K562 (cell line): Measurements from ENCODE around the gene SLC2A9. TPM values are rescaled to one million over a fixed set of nuclear protein-coding genes. Genes with fewer than 3 reads are reported as not detected.

Source experiments
- ATAC-seq: fragments of 200-7000 bp; cut with Tn5 transposase; 3 replicates; pipeline ENCODE4 v1.9.1; 2020; ENCODE audit warnings: moderate library complexity
- BruUV-seq: library from RNA; stranded (reverse); fragments of 400-500 nt; replicated peaks from 2 replicates; lab custom pipeline; 2021; lab: Mats Ljungman, UMichigan
- CTCF ChIA-PET: fragments of 300-600 bp; formaldehyde crosslinking; extraction: SDS; loops from one replicate; lab custom pipeline; 2021; ENCODE audit warnings: low intra/inter-chr PET ratio; lab: Yijun Ruan, JAX
- POLR2A ChIA-PET: fragments of 300-600, 350-650 bp; sonication (Branson Sonifier 250); formaldehyde crosslinking; extraction: SDS; loops from one replicate; lab custom pipeline; 2021; ENCODE audit warnings: antibody characterized with exemption, inconsistent platforms; lab: Yijun Ruan, JAX
- DNase-seq, 4 experiments: peaks; one replicate each; pipeline versions ENCODE4 v3.0.0 to v3.0.0-alpha.2; 2011 to 2018; ENCODE audit warnings: low spot score in 3 of 4, mixed read lengths in 3 of 4; ENCODE audit errors: extremely low read depth in 1 of 4
- FAIRE-seq: peaks from 2 replicates; lab custom pipeline; 2011; peaks lifted over from hg19 to GRCh38; lab: Jason Lieb, UNC
- H2AFZ ChIP-seq: 2 replicates; pipeline ENCODE4 v1.6.0; 2011; ENCODE audit warnings: low read depth, low read length, control low read depth, inconsistent platforms
- H3K27ac ChIP-seq: fragments of 200-600 bp; 3 replicates; pipeline ENCODE4 v1.8.0; 2011; ENCODE audit warnings: low read depth, mild to moderate bottlenecking, control low read depth, inconsistent platforms, low read length, moderate library complexity, mixed read lengths; ENCODE audit errors: extremely low read depth
- H3K27me3 ChIP-seq, 2 experiments: fragments of 300-600 bp in 1 of 2; 2 replicates in 1 of 2; 3 replicates in 1 of 2; pipeline versions ENCODE4 v1.6.0 to v1.8.0; 2011; ENCODE audit warnings: inconsistent platforms in 2 of 2, low read length in 2 of 2, mild to moderate bottlenecking in 1 of 2, mixed read lengths in 1 of 2, moderate library complexity in 1 of 2; ENCODE audit not compliant: control insufficient read depth in 2 of 2, insufficient read depth in 2 of 2
- H3K36me3 ChIP-seq: fragments of 300-600 bp; 3 replicates; pipeline ENCODE4 v1.8.0; 2011; ENCODE audit warnings: mild to moderate bottlenecking, low read length, inconsistent platforms; ENCODE audit not compliant: control insufficient read depth, insufficient read depth
- H3K4me1 ChIP-seq, 2 experiments: fragments of 200-600 bp in 1 of 2; replicated peaks in 1 of 2; 2 replicates in 1 of 2; 3 replicates in 1 of 2; pipeline versions ENCODE4 v1.5.1 to v1.8.0; 2011; ENCODE audit warnings: inconsistent platforms in 2 of 2, low read length in 2 of 2, mild to moderate bottlenecking in 1 of 2, mixed read lengths in 1 of 2, moderate library complexity in 1 of 2; ENCODE audit not compliant: control insufficient read depth in 2 of 2, insufficient read depth in 2 of 2
- H3K4me2 ChIP-seq: 2 replicates; pipeline ENCODE4 v1.6.1; 2011; ENCODE audit warnings: low read length, control low read depth, inconsistent platforms, mixed read lengths; ENCODE audit not compliant: insufficient read depth
- H3K4me3 ChIP-seq: fragments of 200-600 bp; sonication (generic), shearing (Covaris generic); 2 replicates; pipeline ENCODE4 v1.5.1; 2016; ENCODE audit warnings: control low read depth, inconsistent platforms
- H3K79me2 ChIP-seq: fragments of 200-600 bp; 3 replicates; pipeline ENCODE4 v1.8.0; 2011; ENCODE audit warnings: low read length, inconsistent platforms; ENCODE audit not compliant: control insufficient read depth, insufficient read depth
- H3K9ac ChIP-seq, 2 experiments: 2 replicates each; pipeline versions ENCODE4 v1.6.0 to v1.6.1; 2011; ENCODE audit warnings: low read depth in 2 of 2, low read length in 2 of 2, control low read depth in 1 of 2, inconsistent platforms in 1 of 2, mild to moderate bottlenecking in 1 of 2, mixed read lengths in 1 of 2; ENCODE audit not compliant: insufficient read depth in 1 of 2
- H3K9me1 ChIP-seq: one replicate; pipeline ENCODE4 v1.6.0; 2011; ENCODE audit warnings: inconsistent platforms, mild to moderate bottlenecking, low read length, moderate library complexity; ENCODE audit not compliant: control insufficient read depth, insufficient read depth
- H3K9me3 ChIP-seq: replicated peaks from 2 replicates; pipeline ENCODE4 v1.5.1; 2011; ENCODE audit warnings: low read depth, low read length, inconsistent platforms; ENCODE audit not compliant: control insufficient read depth, insufficient read depth
- H4K20me1 ChIP-seq: replicated peaks from 2 replicates; pipeline ENCODE4 v1.6.1; 2011; ENCODE audit warnings: low read length, inconsistent platforms, mixed read lengths; ENCODE audit not compliant: control insufficient read depth, insufficient read depth
- DEAF1 ChIP-seq: fragments of 450-650 bp; formaldehyde crosslinking; IDR thresholded peaks from 2 replicates; pipeline ENCODE4 v1.4.0; 2020; ENCODE audit warnings: mild to moderate bottlenecking, moderate library complexity
- FOXJ3 ChIP-seq: sonication (generic); formaldehyde crosslinking; IDR thresholded peaks from 2 replicates; pipeline ENCODE4 v1.4.0; 2020; ENCODE audit warnings: mild to moderate bottlenecking, missing genetic modification reagents
- HOMEZ ChIP-seq: fragments of 250-450 bp; sonication (Bioruptor Pico); IDR thresholded peaks from 2 replicates; pipeline ENCODE4 v1.4.0; 2020; ENCODE audit warnings: mild to moderate bottlenecking, moderate library complexity
- MBD1 ChIP-seq: fragments of 250-450 bp; sonication (Bioruptor Pico); IDR thresholded peaks from 2 replicates; pipeline ENCODE4 v1.8.0; 2022; ENCODE audit warnings: inconsistent platforms
- MITF ChIP-seq: IDR thresholded peaks from 2 replicates; pipeline ENCODE4 v1.6.1; 2014; ENCODE audit warnings: antibody characterized with exemption
- TRIM28 ChIP-seq: fragments of 450-650 bp; IDR thresholded peaks from 2 replicates; pipeline ENCODE4 v1.6.1; 2017
- XRCC4 ChIP-seq: IDR thresholded peaks from one replicate; pipeline ENCODE4 v1.6.1; 2011; ENCODE audit not compliant: insufficient read depth, insufficient read length; ENCODE audit errors: extremely low read depth
- ZBTB33 ChIP-seq: sonication (generic); formaldehyde crosslinking; IDR thresholded peaks from 2 replicates; pipeline ENCODE4 v1.8.1; 2023; ENCODE audit warnings: mild to moderate bottlenecking, missing genetic modification reagents
- ZFPM2 ChIP-seq: fragments of 250-450 bp; sonication (Bioruptor Pico); IDR thresholded peaks from 2 replicates; pipeline ENCODE4 v1.5.1; 2022; ENCODE audit warnings: mild to moderate bottlenecking
- ZNF274 ChIP-seq: IDR thresholded peaks from 2 replicates; pipeline ENCODE4 v1.6.1; 2011; ENCODE audit warnings: low read depth, mild to moderate bottlenecking, low read length, moderate library complexity, borderline replicate concordance
- ZNF280B ChIP-seq: fragments of 250-450 bp; sonication (Bioruptor Pico); IDR thresholded peaks from 2 replicates; pipeline ENCODE4 v1.5.1; 2021; ENCODE audit warnings: mild to moderate bottlenecking
- ZNF354B ChIP-seq: fragments of 250-450 bp; sonication (Bioruptor Pico); IDR thresholded peaks from 2 replicates; pipeline ENCODE4 v1.4.0; 2020
- WGBS: fragments of 100-300 bp; shearing (Covaris generic); methylation state at CpG from one replicate; pipeline ENCODE4 v1.1.6; 2016; ENCODE audit warnings: low coverage, mixed read lengths; ENCODE audit not compliant: insufficient coverage; ENCODE audit errors: missing lambda C conversion rate; 5-methylcytosine and 5-hydroxymethylcytosine counted together
- in situ Hi-C: fragments of 300-500 bp; cut with MboI; formaldehyde crosslinking; loops from 4 replicates; pipeline ENCODE4 v1.15.0; 2018; ENCODE audit warnings: inconsistent platforms, mixed read lengths
- intact Hi-C: fragments of 100-400 bp; cut with micrococcal nuclease; formaldehyde crosslinking; loops from 2 replicates; pipeline ENCODE4 v1.14.2; 2022
- polyA plus RNA-seq, 8 experiments: library from polyadenylated mRNA; depleted of rRNA in 4 of 8; stranded (reverse) in 5 of 8; unstranded in 3 of 8; fragments of >200 nt; fragmentation: Nextera tagmentation in 2 of 8; fragmentation: Illumina TruSeq in 1 of 8; extraction: Ambion mirVana in 2 of 8; extraction: Trizol in 1 of 8; gene quantifications; 2 replicates each; pipeline versions ENCODE4 v1.2.1 to v1.2.3, GENCODE V29; 2011 to 2014; ENCODE audit warnings: inconsistent platforms in 1 of 8, missing spikeins in 1 of 8
- total RNA-seq, 7 experiments: library from RNA; depleted of rRNA in 6 of 7; stranded (reverse); fragments of >200 nt in 6 of 7; fragmentation: Illumina TruSeq in 2 of 7; extraction: Trizol in 2 of 7; gene quantifications; 2 replicates each; pipeline versions ENCODE4 v1.2.1 to v1.2.3, GENCODE V29; 2011 to 2021; ENCODE audit warnings: low replicate concordance in 1 of 7

Gene SLC2A9
- total and polyA plus RNA-seq, 9 of the 15 experiments (the other 6 are each of a cell fraction or from before 2014, with no cell fraction given) = 0.15 to 1.9 (median 0.76) TPM

GRCh38 chr4:9849538-9849920, 171.8 kb downstream of the SLC2A9 start:
- Histone ChIP-seq H3K9me3 (no peaks in the 10 kb centered on the region), H3K27me3 (peaks cover 0 to 4% of the 10 kb centered on the region in 2 experiments; a peak in 2 of 5 replicates), H3K79me2 (no peaks in the 10 kb centered on the region), H3K36me3 (no peaks in the 10 kb centered on the region), H3K4me1 (no peaks in the 10 kb centered on the region), H3K27ac (no peak overlapping the region), H2AFZ (no peak overlapping the region), H3K4me3 (no peak overlapping the region), H3K4me2 (no peak overlapping the region), H4K20me1 (no peaks in the 10 kb centered on the region), H3K9me1 (no peaks in the 10 kb centered on the region), H3K9ac (no peak overlapping the region)
- in situ Hi-C loops (no loop called here), intact Hi-C loops (no loop called here)
- CTCF ChIA-PET = no interaction called here
- no peak for ATAC-seq
- 12% methylated on average over 2 of the region's 2 CpGs for WGBS
- BruUV-seq = no TSS peak
- no peak for TF ChIP-seq XRCC4
- no peak for TF ChIP-seq MITF
- no peak for TF ChIP-seq ZNF354B (CRISPR knock-in tag)
- TF ChIP-seq TRIM28 = no peak
- no peak for TF ChIP-seq MBD1 (CRISPR knock-in tag)
- TF ChIP-seq ZFPM2 (CRISPR knock-in tag) = no peak
- no peak for TF ChIP-seq ZNF274
- no peak for TF ChIP-seq ZNF280B (CRISPR knock-in tag)
- TF ChIP-seq DEAF1 = no peak
- TF ChIP-seq ZBTB33 (CRISPR knock-in tag) = no peak
- no peak for TF ChIP-seq FOXJ3 (CRISPR knock-in tag)
- TF ChIP-seq HOMEZ (CRISPR knock-in tag) = no peak
- FAIRE-seq = no peak
- no peak for DNase-seq
- POLR2A ChIA-PET = no interaction called here
